Tibial nerve (tissue), 4 donors: Measurements from ENCODE around the gene PIP5KL1. TPM values are rescaled to one million over a fixed set of nuclear protein-coding genes. Genes with fewer than 3 reads are reported as not detected.

Experiments used
- DNase-seq, 2 donors: peaks; one replicate each; pipeline ENCODE4 v3.0.0-alpha.2; 2019; ENCODE audit warnings: low spot score in 2 of 2
- H3K27ac ChIP-seq, 4 donors: fragments of 200-600 bp; sonication (generic) in 3 of 4; one replicate each; pipeline ENCODE4 v1.5.1; 2017 to 2019; ENCODE audit warnings: mild to moderate bottlenecking in 1 of 4
- H3K27me3 ChIP-seq, 2 donors: fragments of 200-600 bp; sonication (generic) in 1 of 2; one replicate each; pipeline versions ENCODE4 v1.5.1 to v1.6.0; 2017 to 2019
- H3K36me3 ChIP-seq, 3 donors: fragments of 200-600 bp; sonication (generic); one replicate each; pipeline ENCODE4 v1.5.1; 2018 to 2019
- H3K4me1 ChIP-seq, 4 donors: fragments of 200-600 bp; sonication (generic) in 3 of 4; one replicate each; pipeline ENCODE4 v1.5.1; 2017 to 2019
- H3K4me3 ChIP-seq, 4 donors: fragments of 200-600 bp; sonication (generic) in 3 of 4; one replicate each; pipeline ENCODE4 v1.5.1; 2017 to 2019; ENCODE audit warnings: mild to moderate bottlenecking in 1 of 4, moderate library complexity in 1 of 4
- H3K9me3 ChIP-seq, 4 donors: fragments of 200-600 bp; sonication (generic) in 3 of 4; one replicate each; pipeline ENCODE4 v1.5.1; 2017 to 2019
- CTCF ChIP-seq, 5 experiments: fragments of 200-600 bp in 3 of 5; fragments of 450-650 bp in 2 of 5; sonication (generic) in 3 of 5; IDR thresholded peaks; one replicate each; pipeline ENCODE4 v1.5.1; 2016 to 2019; ENCODE audit warnings: antibody characterized with exemption in 5 of 5, mild to moderate bottlenecking in 3 of 5, moderate library complexity in 2 of 5
- EP300 ChIP-seq, 2 donors: sonication (generic); formaldehyde crosslinking; IDR thresholded peaks; one replicate each; pipeline ENCODE4 v1.6.1; 2017; ENCODE audit warnings: antibody characterized with exemption in 2 of 2, mild to moderate bottlenecking in 1 of 2
- POLR2A ChIP-seq, 2 donors: fragments of 450-650 bp; IDR thresholded peaks; one replicate each; pipeline ENCODE4 v1.6.1; 2017; ENCODE audit warnings: antibody characterized with exemption in 2 of 2, mild to moderate bottlenecking in 2 of 2, moderate library complexity in 2 of 2
- WGBS, 2 donors: methylation state at CpG; one replicate each; pipeline ENCODE4 v1.1.5; 2018; 5-methylcytosine and 5-hydroxymethylcytosine counted together
- total RNA-seq, 4 donors: library from RNA; depleted of rRNA; stranded (reverse); fragments of >200 nt; gene quantifications; one replicate each; pipeline ENCODE4 v1.1.0, GENCODE V29; 2016

The PIP5KL1 gene
- total RNA-seq, 4 donors from 2014 or later: 0.59 TPM; not detected in 3

- peak; percentile 86 to 89 for DNase-seq
- TF ChIP-seq POLR2A (IDR thresholded peaks at IDR 0.05) (no peak), CTCF (IDR thresholded peaks at IDR 0.05) (no peak), EP300 (IDR thresholded peaks at IDR 0.05) (peak in 1 of 2 donors; percentile 86)
- no peaks in the 10 kb centered on the region for H3K9me3 ChIP-seq
- 64 to 65% methylated on average over 8 of the region's 8 CpGs for WGBS, 2 donors
- H3K36me3 ChIP-seq: peaks cover 0 to 4% (median 0%) of the 10 kb centered on the region in 3 donors
- no peak overlapping the region for H3K4me3 ChIP-seq
- peak overlapping the region in 3 of 4 donors; percentile 38 to 76 (median 40) for H3K27ac ChIP-seq
- no peaks in the 10 kb centered on the region for H3K27me3 ChIP-seq
- H3K4me1 ChIP-seq: peaks cover 0 to 65% (median 29%) of the 10 kb centered on the region in 4 donors
Measured at GRCh38 chr9:127919253-127919815, 11.2 kb downstream of the PIP5KL1 start.

- no peak overlapping the region for H3K4me3 ChIP-seq
- peaks cover 0 to 65% (median 29%) of the 10 kb centered on the region in 4 donors for H3K4me1 ChIP-seq
- peak overlapping the region in 3 of 4 donors; percentile 40 to 78 (median 76) for H3K27ac ChIP-seq
- peaks cover 0 to 12% (median 0%) of the 10 kb centered on the region in 3 donors for H3K36me3 ChIP-seq
- no peak for TF ChIP-seq CTCF (IDR thresholded peaks at IDR 0.05)
- no peak for TF ChIP-seq EP300 (IDR thresholded peaks at IDR 0.05)
- TF ChIP-seq POLR2A (IDR thresholded peaks at IDR 0.05): no peak
- WGBS, 2 donors: 89 to 92% methylated on average over 8 of the region's 8 CpGs
- no peak for DNase-seq
- H3K27me3 ChIP-seq: no peaks in the 10 kb centered on the region
- H3K9me3 ChIP-seq: no peaks in the 10 kb centered on the region
Measured at GRCh38 chr9:127918183-127919107, 12.1 kb downstream of the PIP5KL1 start.

- TF ChIP-seq EP300 (IDR thresholded peaks at IDR 0.05): no peak
- no peak for TF ChIP-seq POLR2A (IDR thresholded peaks at IDR 0.05)
- no peak for TF ChIP-seq CTCF (IDR thresholded peaks at IDR 0.05)
- H3K27ac ChIP-seq: peak overlapping the region; percentile 8 to 78 (median 70)
- 56 to 74% methylated on average over 6 of the region's 6 CpGs for WGBS, 2 donors
- no peaks in the 10 kb centered on the region for H3K9me3 ChIP-seq
- DNase-seq: no peak
- peak overlapping the region in 1 of 4 donors; percentile 74 for H3K4me3 ChIP-seq
- H3K4me1 ChIP-seq: peaks cover 0 to 65% (median 29%) of the 10 kb centered on the region in 4 donors
- peaks cover 0 to 21% (median 0%) of the 10 kb centered on the region in 3 donors for H3K36me3 ChIP-seq
- H3K27me3 ChIP-seq: no peaks in the 10 kb centered on the region
Measured at GRCh38 chr9:127917603-127918002, 13.0 kb downstream of the PIP5KL1 start.

GRCh38 chr9:127916720-127917581 is 13.6 kb downstream of the PIP5KL1 start, which contains the start of gene ST6GALNAC4:
TSS of gene ST6GALNAC4 (minus strand) at chr9:127917041. CDS start at chr9:127916419, 622 bp downstream.
- Histone ChIP-seq H3K27me3 (no peaks in the 10 kb centered on the region), H3K4me3 (peak within 1 kb of the TSS; percentile 34 to 74 (median 59)), H3K4me1 (peaks cover 0 to 63% (median 28%) of the 10 kb centered on the region in 4 donors), H3K27ac (peak within 1 kb of the TSS; percentile 21 to 80 (median 78)), H3K36me3 (peaks cover 0 to 27% (median 0%) of the 10 kb centered on the region in 3 donors), H3K9me3 (no peaks in the 10 kb centered on the region)
- peak in 1 of 2 donors; percentile 43 for TF ChIP-seq POLR2A (IDR thresholded peaks at IDR 0.05)
- TF ChIP-seq CTCF (IDR thresholded peaks at IDR 0.05): no peak
- peak in 1 of 2 donors; percentile 72 for TF ChIP-seq EP300 (IDR thresholded peaks at IDR 0.05)
- peak; percentile 95 to 96 for DNase-seq
- 1 to 8% methylated on average over 18 to 65 of the region's 71 CpGs for WGBS, 2 donors
